ENCODE measurements around the gene ENG.
"Not testable (repeated sequence)": the region's sequence is repeated elsewhere in the genome, so short reads cannot be mapped to it uniquely, and the experiment has no call there.

ENG gene

DNA sequence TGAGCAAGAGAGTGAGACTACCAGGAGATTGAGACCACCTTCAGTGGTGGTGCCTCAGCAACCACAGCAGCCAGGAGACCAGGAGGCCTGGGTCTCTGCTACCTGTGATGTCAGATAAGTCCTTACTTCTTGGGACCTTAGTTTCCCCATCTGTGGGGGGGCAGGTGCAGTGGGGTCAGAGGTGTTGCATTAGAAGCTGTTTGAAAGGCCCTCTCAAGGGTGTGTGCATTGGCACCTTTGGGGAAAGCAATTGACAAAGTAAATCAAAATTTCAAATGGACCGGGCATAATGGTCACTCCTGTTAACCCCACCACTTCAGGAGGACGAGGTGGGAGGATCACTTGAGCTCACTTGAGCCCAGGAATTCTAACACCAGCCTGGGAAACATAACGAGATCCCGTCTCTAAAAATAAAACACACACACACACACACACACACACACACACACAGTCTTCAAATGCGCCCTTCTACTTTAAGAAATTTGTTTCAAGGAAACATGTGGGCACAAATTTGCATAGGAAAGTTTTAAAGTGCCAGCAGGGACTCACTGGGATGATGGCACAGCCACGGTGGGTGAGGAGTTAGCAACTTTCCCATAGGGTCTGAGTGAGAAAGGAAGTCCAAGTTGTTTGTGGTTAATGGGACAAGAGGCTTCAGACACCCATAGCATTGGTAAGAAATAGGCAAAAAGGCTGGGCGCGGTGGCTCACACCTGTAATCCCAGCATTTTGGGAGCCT, 24.4 kb upstream of the ENG start:
- no peak for DNase-seq (ENCODE audit: insufficient read length, low spot score)
- FAIRE-seq = no peak

DNA sequence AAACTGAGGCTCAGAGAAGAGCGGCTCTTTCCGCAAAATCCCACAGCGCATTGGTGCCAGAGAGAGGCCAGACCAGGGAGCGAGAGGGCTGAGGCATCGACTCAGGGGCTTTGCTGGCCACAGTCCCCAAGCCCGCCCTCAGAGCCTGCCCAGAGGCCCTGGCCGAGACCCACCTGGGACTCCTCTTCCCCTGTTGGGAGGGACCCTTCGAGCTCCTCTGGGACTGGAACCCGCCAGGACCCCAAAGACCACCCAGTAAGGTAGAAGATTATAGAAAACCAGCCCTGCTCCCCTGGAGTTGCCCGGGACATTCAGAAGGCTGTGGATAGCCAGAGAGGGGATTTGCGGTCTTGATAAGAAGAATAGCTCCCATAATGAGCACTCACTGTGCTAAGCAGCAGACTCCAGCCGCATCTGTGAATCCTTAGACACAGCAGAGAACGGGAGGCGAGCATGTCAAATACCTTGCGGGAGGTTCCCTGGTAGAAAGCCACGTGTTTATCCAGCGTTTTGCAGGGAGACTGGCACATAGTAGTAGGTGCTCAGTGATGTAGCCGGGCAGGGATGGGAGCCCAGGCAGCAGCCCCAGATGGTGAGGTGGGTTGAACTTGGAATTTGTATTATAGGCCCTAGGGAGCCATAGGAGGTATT, 23.7 kb upstream of the ENG start:
- DNase-seq (ENCODE audit: insufficient read length, low spot score) (no peak), FAIRE-seq (no peak)

DNA sequence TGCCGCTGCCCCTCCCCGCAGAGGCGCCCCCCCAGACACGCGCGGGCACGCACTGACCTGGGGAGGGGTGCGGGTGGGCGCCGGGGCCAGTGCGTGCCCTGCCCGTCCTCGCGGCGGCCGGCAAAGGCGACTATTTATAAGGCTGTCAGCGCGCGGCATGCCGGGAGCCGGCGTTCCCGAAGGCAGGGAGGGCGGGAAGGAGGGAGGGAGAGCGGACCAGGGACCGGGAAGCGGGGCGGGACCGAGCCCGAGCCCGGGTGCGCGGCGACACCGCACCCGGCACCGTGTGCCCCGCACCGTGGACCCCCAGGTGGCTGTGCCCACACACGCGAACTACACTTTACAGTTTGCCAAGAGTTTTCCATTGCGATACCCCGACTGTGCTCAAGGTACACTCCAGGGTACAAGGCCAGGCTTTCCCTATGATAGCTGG, 23.1 kb upstream of the ENG start, which contains the start of gene AK1:
AK1 (minus strand) TSS at position 110 of the 433 bp plus-strand sequence. CDS start 3,058 bp downstream, outside the sequence.
- peak; percentile 51 for DNase-seq (ENCODE audit: insufficient read length, low spot score)
- FAIRE-seq = no peak

DNA sequence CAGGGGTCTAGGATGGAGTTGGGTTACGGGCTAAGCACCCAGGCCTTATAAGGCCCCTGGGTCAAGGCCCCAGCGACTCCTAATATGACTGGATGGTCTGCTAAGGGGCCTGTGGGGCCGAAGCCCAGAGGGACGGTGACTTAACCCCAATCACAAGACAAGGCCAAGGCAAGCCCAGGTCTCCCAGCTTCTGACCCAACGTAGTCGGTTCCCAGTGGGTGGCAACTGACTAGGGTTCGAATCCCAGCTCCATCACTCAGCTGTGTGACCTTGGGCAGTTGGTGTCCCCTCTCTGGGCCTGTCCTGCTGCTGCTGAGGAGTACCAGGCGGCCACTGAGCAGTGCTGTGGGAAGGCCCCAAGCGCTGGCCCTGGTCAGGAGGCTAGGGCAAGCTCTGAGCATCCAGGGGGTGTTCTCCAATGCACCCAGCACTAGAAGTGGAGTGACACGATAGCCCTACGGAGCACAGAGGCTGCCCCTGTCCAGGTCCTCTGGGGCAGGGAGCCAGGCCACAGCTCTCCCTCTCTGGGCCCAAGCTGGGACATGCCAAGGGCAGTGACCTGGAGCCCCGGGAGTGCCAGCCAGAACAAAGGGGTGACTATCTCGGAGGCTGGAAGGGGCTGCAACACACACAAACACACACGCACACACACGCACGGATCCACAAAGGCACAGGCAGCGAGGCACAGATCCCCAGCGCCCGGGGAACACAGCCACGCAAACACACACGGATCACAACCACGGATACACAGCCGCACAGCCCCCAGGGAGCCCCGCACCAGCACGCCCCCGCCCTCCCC, 22.5 kb upstream of the ENG start:
- no peak for FAIRE-seq

DNA sequence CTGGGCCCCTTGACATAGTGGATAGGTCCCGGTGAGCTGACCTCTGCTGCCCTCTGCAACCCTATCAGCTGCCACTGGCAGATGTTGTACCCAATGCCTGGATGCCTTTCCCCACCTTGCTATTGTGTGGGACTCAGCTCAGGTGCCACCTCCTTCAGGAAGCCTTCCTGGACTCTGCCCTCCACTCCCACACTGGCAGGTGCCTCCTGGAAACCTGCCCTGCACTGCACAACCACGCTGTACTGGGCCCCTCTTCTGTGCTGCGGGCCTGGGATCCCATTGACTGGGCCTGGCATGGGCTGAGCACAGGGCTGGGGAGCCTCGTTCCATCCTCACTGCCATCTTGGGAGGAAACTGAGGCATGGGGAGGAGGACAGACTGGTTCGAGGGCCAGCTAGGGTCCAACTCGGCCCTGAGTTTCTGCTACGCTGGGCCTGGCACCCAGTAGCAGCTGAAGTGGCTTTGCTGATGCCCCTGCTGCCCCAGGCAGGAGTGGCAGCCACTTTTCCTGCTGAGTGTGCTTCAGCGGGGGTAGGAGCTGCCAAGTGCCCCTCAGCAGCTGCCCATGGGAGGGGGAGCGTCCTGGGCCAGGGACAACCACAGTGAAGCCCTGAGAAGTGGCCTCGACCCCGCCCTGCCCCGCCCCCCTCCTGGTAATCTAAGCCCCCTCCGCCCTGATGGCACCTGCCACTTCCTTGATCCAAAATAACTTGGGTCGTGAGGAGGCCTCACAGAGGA, 21.7 kb upstream of the ENG start:
- no peak for DNase-seq (ENCODE audit: insufficient read length, low spot score)
- no peak for FAIRE-seq

More for the DNA sequence above, 22.5 kb upstream of the ENG start:
- no peak for DNase-seq (ENCODE audit: insufficient read length, low spot score)

DNA sequence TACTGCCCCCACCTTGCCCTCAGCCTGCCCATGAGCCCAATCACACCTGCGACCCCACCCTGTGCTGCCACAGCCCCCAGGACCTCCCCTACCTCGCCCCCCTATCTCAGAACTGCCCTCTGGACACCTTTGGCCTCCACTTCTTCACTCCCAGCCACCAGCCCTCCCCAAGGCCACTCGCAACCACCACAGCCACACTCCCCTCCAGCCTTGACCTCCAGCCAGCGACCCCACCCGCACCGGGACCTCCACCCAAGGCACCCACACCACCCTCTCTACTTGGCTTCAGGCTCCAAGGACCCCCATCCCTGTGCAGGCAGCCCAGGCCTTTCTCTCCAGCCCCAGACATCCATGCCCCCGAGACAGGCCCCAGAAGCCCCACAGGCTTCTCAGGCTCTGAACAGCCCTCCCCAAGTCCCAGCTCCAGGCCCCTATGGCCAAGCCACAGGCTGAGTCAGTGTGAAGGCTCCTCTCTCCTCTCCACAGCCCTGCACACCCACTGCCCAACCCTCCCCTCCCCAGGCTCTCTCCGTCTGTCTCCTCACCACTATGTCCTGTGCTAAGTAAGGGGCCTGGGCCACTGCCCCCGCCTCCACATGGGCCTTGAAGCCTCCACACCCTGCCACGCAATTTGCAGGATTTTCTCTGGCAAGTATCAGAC, 21.0 kb upstream of the ENG start:
- FAIRE-seq (no peak), DNase-seq (ENCODE audit: insufficient read length, low spot score) (no peak)

DNA sequence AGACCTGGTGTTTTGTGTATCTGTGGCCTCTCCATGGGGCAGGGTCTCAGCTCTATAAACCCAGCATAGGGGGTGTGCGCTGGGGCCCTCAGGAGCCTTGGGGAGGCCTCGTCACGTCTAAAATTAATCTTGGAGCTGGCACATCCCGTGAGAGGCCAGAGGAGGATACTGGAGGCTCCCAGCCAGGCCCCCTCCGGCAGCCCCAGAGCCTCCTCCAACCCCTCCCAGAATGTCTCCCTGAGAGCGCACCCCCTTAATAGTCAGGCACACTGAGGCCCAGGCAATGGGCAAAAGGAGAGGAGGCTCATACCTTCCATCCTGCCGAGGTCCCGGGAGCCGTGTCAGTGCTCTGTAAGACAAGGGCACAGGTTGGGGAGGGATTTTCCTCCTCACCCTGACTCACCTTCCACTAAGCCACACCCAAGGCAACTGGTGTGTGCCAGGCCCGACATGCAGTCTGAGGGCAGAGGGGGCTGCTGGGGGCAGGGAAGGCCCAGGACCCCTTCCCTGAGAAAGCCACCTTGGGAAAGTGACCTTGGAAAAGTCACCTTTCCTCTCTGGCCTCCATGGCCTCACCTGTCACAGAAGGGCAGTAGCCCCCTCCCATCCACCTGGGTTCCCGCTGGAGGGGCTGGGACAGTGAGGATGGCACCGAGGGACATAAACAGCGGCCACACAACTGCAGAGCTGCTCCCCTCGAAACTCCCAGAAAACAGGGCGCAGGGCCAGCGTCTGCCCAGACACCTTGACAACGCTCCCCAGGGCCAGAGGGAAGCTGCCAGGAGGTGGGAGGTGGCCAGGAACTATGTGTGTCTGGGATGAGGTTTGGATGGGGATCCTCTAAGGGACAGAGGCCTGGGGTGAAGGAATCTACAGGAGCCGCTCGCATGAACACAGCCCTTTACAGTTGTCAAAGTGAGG, 20.1 kb upstream of the ENG start:
- FAIRE-seq (no peak), DNase-seq (ENCODE audit: insufficient read length, low spot score) (no peak)

DNA sequence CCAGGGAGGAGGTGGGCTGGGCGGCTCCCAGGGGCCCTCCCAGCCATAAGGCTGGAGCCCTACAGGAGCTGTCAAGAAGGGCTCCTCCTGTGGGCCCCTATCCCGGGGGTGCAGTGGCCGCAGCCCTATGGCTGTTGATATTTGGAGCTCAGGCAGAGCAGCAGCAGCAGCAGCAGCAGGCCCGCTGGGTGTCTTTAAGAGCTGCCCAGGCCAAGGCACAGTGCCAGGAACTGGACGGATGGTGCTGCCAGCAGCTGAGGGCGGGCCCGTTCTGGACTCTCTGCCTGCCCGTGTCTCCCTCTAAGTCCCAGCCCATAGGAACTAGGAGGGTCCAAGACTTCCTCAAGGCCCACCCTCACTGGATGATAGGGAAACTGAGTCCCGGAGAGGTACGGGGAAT, 19.4 kb upstream of the ENG start:
- no peak for DNase-seq (ENCODE audit: insufficient read length, low spot score)
- no peak for FAIRE-seq

DNA sequence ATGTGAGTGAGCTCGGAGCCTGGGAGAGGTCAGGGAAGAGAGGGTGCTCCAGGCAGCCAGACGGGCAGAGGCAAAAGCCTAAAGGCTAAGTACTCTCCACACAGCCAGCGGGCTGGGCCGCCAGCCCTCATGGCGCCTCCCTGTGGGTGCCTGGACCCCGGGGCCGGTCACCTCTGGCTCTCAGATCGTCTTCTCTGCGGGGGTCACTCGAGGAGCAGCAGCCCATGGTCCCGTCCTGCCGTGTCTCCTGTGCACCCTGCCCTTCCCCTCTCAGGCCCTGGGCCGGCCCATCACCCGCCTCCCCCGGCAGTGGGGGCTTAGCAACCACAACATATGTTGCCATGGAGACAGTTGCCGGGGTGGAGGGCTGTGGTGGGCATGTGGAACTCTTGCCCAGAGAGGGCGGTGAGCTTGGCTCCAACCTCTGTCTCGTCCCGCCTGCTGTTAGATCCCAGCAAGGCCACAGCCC, 18.8 kb upstream of the ENG start:
- DNase-seq (ENCODE audit: insufficient read length, low spot score) = no peak
- FAIRE-seq = no peak

DNA sequence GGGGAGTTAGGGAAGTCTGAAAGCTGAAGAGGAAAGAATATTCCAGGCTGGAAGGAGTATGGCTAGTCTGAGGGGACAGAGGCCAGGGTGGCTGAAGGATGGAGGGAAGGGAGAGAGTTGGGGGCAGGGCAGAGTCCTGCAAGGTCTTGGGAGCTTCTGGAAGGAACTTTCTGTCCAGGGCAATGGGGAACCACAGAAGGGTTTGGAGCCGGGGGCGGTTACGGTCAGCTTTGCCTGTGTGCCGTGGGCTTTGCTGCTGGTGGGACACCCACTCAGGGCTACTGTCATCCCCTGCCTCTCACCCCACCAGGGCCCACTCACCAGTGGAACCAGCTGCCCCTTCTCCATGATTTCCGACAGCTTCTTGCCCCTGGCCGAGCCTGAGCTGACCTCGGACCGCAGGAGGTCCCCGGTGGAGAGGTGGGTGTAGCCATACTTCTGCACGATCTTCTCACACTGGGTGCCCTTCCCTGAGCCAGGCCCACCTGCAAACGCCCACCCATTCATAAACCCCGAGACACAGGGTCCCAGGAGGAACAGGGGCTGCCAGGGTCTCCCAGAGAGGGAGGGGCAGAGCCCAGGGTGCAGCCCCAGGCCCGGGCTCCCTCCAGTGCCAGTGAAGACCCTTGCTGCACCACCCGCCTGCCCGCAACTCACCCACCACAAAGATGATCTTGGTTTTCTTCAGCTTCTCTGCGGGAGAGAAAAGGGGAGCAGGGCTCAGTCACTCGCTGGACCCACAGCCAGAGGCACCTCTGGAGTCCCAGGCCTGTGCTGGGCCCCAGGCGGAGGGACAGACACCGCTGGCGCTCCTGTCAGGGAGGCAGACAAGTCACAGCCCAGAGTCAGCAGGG, 18.1 kb upstream of the ENG start:
- FAIRE-seq (no peak), DNase-seq (ENCODE audit: insufficient read length, low spot score) (no peak)

DNA sequence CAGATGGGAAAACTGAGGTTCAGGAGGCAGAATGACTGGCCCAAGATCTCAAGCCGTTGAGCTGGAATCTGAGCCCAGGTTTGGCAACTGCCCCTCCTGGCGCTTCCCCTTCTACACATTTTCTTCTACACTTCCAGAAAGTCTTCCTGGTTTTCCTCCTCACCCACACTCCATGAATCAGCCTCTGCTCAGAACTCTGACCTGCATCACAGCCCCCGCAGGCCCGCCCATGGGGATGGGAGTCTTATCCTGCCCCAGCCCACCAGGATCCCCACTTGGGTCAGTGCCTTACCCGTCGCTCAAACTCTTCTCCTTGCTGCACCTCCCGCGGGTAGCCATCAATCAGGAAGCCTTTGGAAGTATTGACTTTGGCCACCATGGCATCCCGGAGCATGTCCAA, 17.1 kb upstream of the ENG start:
- FAIRE-seq (no peak), DNase-seq (ENCODE audit: insufficient read length, low spot score) (no peak)

DNA sequence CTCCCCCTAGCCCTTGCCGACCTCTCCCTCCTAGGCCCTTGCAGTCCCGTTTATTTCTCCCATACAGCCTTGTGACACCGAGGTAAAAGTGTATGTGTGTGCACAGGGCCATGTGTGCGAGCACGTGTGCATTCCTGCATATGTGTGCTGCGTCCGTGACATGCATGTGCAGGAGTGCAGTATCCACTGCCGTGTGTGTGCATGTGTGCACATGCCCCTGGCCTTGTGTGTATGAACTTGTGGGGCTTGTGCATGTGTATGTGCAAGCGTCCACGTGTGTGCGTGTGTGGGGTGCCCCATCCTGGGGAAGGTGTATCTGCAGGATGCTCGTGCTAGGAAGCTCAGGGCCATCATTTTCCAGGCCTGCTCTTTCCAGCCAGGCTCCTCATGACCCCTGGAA, 16.4 kb upstream of the ENG start:
- FAIRE-seq (no peak), DNase-seq (ENCODE audit: insufficient read length, low spot score) (no peak)

DNA sequence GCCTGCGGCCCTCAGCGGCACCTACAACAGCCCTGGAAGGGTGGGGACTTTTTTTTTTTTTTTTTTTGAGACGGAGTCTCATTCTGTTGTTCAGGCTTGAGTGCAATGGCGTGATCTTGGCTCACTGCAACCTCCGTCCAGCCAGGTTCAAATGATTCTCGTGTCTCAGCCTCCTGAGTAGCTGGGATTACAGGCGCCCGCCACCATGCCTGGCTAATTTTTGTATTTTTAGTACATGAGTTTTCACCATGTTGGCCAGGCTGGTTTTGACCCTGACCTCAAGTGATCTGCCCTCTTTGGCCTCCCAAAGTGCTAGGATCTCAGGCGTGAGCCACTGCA, 15.7 kb upstream of the ENG start:
- not testable (repeated sequence) for DNase-seq (ENCODE audit: insufficient read length, low spot score); FAIRE-seq

DNA sequence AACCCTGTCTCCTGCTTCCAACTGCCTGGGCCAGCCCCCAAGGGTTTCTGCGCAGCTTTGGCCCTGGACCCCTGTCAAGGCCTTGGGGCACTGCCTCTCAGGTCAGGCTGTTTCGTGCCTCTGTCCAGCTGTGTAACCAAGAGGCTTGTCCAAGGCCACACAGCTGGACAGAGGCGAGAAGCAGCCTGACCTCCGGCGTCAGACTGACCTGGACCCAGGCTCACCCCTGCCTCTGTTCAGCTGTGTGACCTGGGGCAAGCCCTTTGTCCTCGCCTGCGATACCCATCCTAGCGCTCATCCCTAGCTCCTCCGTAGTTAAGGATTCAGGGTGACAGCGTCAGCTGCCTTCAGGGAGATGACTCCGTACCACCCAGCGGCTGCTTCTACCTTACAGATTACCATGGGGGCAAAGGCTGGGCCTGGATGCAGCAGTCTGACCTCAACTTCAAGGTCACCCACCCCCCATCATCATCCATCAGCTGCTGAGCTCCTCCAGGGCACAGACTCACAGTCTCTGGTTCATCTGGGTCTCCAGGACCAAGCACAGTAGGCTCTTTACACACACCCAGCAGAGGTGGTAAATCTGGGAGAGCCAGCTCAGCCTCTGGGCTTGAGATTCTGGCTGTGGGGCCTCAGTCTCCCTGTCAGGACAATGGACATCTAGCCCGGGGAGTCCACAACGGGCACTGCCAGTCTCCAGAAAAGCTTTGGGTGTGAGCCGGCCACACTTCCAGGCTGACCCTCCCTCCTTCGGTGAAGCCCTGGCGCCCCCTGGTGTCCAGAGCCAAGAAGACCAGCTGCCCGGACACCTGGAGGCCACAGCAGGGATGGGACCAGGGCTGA, 15.1 kb upstream of the ENG start:
- peak; percentile 16 for FAIRE-seq
- peak; percentile 86 for DNase-seq (ENCODE audit: insufficient read length, low spot score)

DNA sequence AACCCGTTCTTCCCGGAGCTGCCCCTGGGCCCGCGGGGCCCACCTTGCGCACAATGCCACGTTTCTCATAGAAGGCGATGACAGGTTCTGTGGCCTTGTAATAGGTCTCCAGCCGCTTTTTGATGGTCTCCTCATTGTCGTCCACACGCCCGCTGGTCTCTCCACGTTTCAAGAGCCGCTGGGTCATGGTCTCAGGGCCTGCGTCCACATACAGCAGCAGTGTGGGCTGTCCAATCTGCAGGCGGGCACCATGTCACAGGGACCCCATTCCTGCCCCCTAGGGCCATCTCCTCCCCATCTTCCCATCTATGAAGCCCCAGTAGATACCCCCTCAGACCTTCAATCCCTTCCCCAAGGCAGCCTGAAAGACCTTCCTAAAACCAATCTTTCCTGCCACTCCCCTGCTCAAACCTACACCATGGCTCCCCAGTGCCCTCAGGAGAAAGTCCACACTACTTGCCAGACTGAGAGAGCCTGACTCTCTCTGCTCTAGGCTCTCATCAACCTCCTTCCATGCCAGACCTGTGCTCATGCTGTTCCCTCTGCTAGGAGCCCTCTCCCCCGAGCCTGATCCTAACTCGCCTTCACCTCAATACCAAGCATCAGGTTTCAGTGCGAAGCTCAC, 13.9 kb upstream of the ENG start:
- DNase-seq (ENCODE audit: insufficient read length, low spot score) (no peak), FAIRE-seq (no peak)

DNA sequence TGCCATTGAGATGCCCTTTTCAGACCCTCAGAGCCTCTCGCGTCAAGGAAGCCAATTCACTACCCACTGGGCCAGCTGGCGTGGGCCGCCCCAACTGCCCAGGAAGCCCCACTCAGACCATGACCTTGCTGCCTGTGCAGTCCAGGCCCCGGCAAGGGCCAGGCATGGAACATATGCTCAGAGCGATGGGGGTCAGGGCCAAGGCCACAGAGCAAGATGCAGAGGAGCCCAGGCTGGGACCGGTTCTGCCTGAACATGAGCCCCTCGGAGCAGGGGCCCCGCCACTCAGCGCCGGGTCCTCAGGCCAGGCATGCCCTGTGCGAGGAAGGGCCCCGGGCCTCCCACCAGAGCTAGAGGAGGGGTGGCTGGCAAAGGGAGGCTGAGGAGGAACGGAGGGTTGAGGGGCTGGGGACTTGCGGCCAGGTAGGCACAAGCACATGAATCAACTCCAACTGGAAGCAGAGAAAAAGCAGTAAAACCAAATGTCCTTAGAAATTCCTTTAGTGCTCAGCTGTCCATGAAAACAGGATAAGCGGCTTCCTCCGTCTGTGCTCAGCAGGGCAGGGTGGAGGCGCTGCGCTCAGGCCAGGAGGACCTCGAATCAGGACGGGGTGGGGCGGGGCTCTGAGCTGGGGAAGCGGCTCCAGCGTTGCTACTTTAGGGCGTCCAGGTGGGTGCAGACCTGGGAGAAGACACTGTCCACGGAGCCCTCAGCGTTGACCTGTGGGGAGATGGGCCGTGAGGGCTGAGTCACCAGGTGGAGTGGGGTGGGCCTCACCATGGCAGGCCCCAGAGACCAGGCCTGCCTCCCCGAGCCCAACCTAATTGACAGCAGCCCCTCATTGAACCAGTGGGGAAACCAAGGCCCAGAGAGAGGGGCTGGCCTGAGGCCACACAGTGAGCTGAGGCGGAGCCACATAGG, 13.2 kb upstream of the ENG start:
- no peak for DNase-seq (ENCODE audit: insufficient read length, low spot score)

More for the DNA sequence above, 13.2 kb upstream of the ENG start:
- FAIRE-seq = no peak

Measured in HTR-8/SVneo (cell line).